Measurements from ENCODE around the gene HOXB8.

The HOXB8 gene

DNA sequence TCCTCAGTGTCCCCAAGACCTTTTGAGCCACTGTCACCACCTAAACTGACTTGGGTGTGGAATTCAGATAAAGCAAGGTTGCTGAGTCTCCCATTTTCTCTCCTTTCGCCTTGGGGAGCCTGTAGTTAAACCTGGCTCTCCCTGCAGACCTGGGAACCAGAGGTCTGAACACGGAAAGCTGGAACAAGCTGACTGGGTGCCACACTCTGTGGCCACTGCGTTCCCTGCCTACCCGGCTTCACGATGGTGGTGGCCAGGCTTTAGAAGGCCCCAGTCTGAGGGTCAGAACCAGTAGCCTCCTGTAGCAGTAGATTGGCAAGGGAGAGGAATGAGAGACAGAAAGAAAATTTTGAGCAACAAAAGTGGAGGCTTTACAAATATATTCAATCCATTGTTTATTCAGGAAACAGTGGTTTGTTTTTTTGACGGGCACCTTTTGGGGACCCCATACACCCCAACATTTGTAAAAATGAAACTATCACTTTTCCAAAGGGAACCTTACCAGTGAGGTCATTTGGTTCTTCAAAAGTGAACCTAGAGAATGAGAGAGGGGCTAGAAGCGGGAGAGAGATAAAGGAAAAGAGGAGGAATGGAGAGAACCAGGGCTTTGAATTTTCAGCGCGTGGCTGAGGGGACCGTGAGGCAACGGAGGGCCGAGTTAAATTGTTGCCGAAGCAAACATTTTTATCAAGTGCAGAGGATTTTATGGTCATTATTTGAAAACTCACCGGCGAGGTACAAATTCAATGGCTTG, 1.8 kb upstream of the HOXB8 start:
- DNase-seq (ENCODE audit: extremely low spot score): no peak
- ChIA-PET CTCF (interaction anchor here (0.9 to 1.9 kb wide), 5 partner anchors 18 to 299 kb away, joined by 3 to 5 read pairs (median 3); partner anchors contain the start of gene HOXB5), POLR2A (no interaction called here)
- TF ChIP-seq, protein P1, sequence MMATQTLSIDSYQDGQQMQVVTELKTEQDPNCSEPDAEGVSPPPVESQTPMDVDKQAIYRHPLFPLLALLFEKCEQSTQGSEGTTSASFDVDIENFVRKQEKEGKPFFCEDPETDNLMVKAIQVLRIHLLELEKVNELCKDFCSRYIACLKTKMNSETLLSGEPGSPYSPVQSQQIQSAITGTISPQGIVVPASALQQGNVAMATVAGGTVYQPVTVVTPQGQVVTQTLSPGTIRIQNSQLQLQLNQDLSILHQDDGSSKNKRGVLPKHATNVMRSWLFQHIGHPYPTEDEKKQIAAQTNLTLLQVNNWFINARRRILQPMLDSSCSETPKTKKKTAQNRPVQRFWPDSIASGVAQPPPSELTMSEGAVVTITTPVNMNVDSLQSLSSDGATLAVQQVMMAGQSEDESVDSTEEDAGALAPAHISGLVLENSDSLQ (IDR thresholded peaks at IDR 0.05): no peak
- TF ChIP-seq L3MBTL2 (conservative IDR thresholded peaks at IDR 0.05): peak; percentile 36; the same call in 1 of the 2 replicates
- no peak for TF ChIP-seq HDGF (IDR thresholded peaks at IDR 0.05; ENCODE audit: borderline replicate concordance)
- TF ChIP-seq NFRKB (IDR thresholded peaks at IDR 0.05): no peak
- TF ChIP-seq SUZ12 (IDR thresholded peaks at IDR 0.05): no peak
- no peak for TF ChIP-seq SP1 (IDR thresholded peaks at IDR 0.05)

DNA sequence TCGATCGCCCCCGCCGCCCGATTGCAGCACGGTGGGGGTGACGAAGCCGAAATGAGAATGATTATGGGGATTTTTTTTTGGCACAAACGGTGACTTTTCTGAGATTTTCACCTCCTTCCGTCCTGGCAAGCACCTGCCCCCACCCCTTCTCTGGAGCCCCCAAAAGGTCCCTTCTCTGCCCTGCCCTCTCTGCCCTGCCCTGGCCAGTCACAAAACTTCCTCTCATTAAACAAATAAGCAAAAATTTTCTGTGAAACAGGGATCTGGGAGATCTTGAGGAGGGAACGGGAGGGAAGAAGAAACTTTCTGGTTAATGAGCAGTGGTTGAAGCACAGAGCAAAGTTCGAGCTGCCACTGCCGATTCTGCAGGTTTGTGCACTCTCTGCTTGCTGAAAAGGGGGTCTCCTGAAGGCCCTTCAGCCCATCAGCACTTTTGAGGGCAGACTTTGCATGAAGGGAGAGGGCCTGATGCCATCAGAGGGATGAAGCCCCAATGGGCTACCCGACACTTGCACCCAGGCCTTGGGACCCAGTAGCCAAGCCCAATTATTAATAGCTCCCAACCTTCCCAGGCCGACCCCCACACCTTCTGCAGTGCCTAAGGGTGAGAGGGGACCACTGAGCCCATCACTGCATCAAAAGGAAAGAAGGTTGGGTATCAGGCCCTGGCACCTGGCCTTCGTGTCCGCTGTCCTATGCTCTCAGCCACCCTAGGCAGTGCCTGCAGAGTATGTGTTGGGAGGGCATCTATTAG, 1.0 kb upstream of the HOXB8 start:
- CTCF ChIA-PET: interaction anchor here (0.9 to 1.0 kb wide), 3 partner anchors 28 to 400 kb away, joined by 4 to 5 read pairs (median 4); no protein-coding TSS in a partner anchor
- POLR2A ChIA-PET: interaction anchor here (1.0 to 2.4 kb wide), 6 partner anchors 10 to 400 kb away, joined by 3 to 6 read pairs (median 4); partner anchors contain the start of gene HOXB9
- DNase-seq (ENCODE audit: extremely low spot score): no peak
- TF ChIP-seq FOXM1 (IDR thresholded peaks at IDR 0.05; ENCODE audit: borderline replicate concordance): peak; percentile 19; the same call in 1 of the 2 replicates
- no peak for TF ChIP-seq SUZ12 (IDR thresholded peaks at IDR 0.05)

DNA sequence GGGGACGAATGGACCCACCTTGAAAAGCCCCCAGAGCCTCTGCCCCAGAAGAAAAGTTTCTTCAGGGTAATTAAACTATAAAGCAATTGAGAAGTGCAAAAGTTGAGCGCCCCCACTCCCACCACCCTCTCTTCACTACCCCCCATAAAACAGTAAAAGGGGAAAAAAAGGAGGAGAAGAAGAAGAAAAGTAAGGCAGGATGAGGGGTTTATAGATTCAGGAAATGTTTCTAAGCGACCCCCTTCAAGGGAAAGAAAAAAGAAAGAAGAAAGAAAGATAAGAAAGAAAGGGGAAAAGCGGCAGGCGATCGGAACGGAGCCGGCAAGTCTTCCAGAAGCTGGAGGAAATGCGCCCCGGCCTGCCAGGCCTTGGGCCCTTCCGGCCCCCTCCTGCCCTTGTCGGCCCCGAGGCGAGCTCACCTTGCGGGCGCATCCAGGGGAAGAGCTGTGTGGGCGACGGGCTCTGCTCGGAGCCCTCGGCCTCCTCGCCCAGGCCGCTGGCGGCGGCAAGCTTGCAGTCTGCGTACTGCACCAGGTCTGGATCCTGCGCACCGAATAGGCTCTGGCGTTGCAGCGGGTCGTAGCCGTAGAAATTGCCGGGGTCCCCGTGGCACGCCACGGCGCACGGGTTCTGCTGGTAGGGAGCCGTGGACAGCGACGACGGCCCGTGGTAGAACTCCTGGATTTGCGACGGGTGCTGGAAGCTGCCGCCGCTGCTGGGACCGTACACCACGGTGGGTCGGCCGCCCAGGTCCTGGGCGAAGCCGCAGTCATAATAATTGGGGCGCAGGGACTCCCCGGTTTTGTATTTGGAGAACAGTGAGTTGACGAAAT, 1.0 kb downstream of the HOXB8 start:
- TF ChIP-seq NFRKB (IDR thresholded peaks at IDR 0.05) (no peak), ZNF384 (IDR thresholded peaks at IDR 0.05) (no peak), ARNT (IDR thresholded peaks at IDR 0.05) (no peak), BHLHE40 (IDR thresholded peaks at IDR 0.05; ENCODE audit: borderline replicate concordance) (no peak), CTBP1 (IDR thresholded peaks at IDR 0.05; ENCODE audit: borderline replicate concordance) (no peak), FOXM1 (IDR thresholded peaks at IDR 0.05; ENCODE audit: borderline replicate concordance) (no peak)
- TF ChIP-seq, protein P1 (IDR thresholded peaks at IDR 0.05): no peak
- POLR2A ChIA-PET: interaction anchor here (0.6 to 2.4 kb wide), 6 partner anchors 9 to 278 kb away, joined by 3 to 10 read pairs (median 5); partner anchors contain the start of gene HOXB9
- CTCF ChIA-PET: interaction anchor here (0.8 to 2.1 kb wide), 2 partner anchors 21 to 27 kb away, joined by 3 to 8 read pairs; no protein-coding TSS in a partner anchor
- no peak for DNase-seq (ENCODE audit: extremely low spot score)

DNA sequence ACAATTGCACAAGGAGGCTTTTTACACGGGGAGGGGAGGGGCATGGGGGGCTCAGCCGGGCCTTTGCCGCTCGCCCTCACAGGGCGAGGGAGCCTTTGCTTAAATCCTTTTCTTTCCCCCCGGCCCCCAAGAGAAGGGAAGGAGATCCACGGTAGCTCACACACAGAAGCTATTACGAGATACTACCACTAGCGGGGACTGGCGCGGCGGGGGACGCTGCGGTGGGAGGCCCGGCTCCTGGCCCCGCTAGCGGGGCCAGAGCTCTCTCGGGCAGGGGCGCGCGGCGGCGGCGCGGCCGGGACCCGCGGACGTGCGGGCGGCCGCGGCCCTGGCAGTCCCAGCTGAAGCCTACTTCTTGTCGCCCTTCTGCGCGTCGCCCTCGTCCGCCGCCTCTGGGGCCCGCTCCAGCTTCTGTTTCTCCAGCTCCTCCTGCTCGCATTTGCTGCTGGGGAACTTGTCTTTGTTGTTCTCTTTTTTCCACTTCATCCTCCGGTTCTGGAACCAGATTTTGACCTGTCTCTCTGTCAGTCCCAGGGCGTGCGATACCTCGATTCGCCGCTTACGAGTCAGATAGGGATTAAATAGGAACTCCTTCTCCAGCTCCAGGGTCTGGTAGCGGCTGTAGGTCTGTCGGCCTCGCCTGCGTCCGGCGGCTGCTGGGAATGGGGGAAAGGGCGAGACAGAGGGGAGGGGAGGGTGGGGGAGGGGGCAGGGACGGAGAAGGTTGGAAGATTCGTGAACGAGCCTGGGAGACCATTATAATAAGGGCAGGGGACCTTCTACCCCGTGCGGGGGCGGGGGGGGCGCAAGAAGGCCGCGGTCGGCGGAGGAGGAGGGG, 2.0 kb downstream of the HOXB8 start:
- TF ChIP-seq FOXA1 (IDR thresholded peaks at IDR 0.05): no peak
- POLR2A ChIA-PET: interaction anchor here (0.9 to 1.7 kb wide), 4 partner anchors 9 to 30 kb away, joined by 3 to 10 read pairs (median 4); partner anchors contain the start of gene HOXB9
- DNase-seq (ENCODE audit: extremely low spot score): no peak
- CTCF ChIA-PET: interaction anchor here (0.8 to 2.1 kb wide), 6 partner anchors 13 to 457 kb away, joined by 3 to 8 read pairs (median 3); partner anchors contain the start of gene HOXB9

DNA sequence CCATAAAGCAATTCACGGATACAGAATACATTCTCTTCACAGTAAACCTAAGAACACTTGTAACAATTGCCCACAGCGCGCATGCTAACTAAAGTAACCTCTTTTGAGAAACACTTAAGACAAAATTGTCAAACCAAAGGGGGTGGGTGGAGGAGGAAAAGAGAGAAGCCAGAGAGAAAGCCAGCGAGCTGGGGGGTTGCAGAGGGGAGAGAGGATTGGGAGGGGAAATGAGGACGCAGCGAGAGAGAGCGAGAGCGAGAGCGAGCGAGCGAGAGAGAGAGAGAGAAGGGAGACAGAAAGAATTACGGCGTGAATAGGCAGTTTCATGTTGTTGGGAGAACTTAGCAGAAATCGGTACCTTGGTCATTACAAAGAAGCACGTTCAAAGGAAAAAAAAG, 2.6 kb downstream of the HOXB8 start:
- DNase-seq (ENCODE audit: extremely low spot score): no peak
- ChIA-PET CTCF (interaction anchor here (0.8 to 2.1 kb wide), 5 partner anchors 13 to 276 kb away, joined by 3 to 8 read pairs (median 3); partner anchors contain the start of gene HOXB9), POLR2A (interaction anchor here (0.9 to 1.1 kb wide), 3 partner anchors 10 to 30 kb away, joined by 3 to 4 read pairs (median 3); no protein-coding TSS in a partner anchor)
- TF ChIP-seq ARNT (IDR thresholded peaks at IDR 0.05) (no peak), FOXM1 (IDR thresholded peaks at IDR 0.05; ENCODE audit: borderline replicate concordance) (no peak), FOXA1 (IDR thresholded peaks at IDR 0.05) (no peak), ELF4 (IDR thresholded peaks at IDR 0.05) (no peak), TARDBP (IDR thresholded peaks at IDR 0.05) (no peak), L3MBTL2 (conservative IDR thresholded peaks at IDR 0.05) (no peak), BHLHE40 (IDR thresholded peaks at IDR 0.05; ENCODE audit: borderline replicate concordance) (no peak), HDGF (IDR thresholded peaks at IDR 0.05; ENCODE audit: borderline replicate concordance) (no peak), LEF1 (IDR thresholded peaks at IDR 0.05; ENCODE audit: borderline replicate concordance) (no peak), FOXK2 (IDR thresholded peaks at IDR 0.05) (no peak), NFRKB (IDR thresholded peaks at IDR 0.05) (0 out of 2 replicates have a peak, but pooled peaks have one; percentile 12), CTBP1 (IDR thresholded peaks at IDR 0.05; ENCODE audit: borderline replicate concordance) (peak; percentile 71), ZNF384 (IDR thresholded peaks at IDR 0.05) (no peak), SUZ12 (IDR thresholded peaks at IDR 0.05) (no peak), SP1 (IDR thresholded peaks at IDR 0.05) (no peak)
- TF ChIP-seq, protein P1 (IDR thresholded peaks at IDR 0.05): peak; percentile 85
